Measurements from ENCODE around the gene NBAS. TPM values are rescaled to one million over a fixed set of nuclear protein-coding genes. Genes with fewer than 3 reads are reported as not detected.

NBAS gene
- total RNA-seq, 2 experiments from 2014 or later, result 24.3 to 25.5 TPM

DNA sequence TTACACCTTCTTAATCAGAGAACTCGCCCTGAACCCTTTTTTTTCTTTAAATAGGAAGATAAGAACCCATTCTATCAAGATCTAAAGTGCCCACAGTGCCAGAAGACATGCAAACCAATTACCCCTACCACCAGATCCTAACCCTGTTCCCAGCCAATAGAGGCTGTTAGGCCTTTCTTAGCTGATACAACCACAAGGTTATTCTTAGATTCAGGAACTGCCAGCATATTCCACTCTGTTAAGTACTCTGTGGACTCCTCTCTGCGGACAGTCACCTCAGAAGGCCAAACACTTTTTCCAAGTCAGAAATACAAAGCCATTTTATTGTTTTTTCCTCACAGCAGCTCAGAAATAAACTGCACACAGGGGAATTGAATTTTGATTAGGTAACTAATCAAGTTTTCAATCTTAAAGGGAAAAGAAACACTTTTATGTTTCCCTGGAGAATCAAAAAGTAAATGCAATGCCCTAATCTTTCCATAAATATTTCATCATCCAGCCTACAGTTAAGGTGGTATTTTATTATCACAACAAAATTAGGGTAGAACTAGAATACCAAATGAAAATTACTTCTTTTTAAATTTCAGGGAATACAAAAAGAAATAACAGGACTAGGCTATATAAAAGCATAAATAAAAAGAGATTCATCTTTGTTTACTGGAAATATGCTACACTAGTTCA lies 111.4 kb downstream of the NBAS start:
- DNase-seq (no peak), ATAC-seq (ENCODE audit: poor library complexity) (no peak)
- ChIA-PET POLR2A (no interaction called here), CTCF (no interaction called here)
- no peaks in the 10 kb centered on the region for H3K4me1 ChIP-seq (ENCODE audit: insufficient read depth, low read length)
- TF ChIP-seq, protein P1, sequence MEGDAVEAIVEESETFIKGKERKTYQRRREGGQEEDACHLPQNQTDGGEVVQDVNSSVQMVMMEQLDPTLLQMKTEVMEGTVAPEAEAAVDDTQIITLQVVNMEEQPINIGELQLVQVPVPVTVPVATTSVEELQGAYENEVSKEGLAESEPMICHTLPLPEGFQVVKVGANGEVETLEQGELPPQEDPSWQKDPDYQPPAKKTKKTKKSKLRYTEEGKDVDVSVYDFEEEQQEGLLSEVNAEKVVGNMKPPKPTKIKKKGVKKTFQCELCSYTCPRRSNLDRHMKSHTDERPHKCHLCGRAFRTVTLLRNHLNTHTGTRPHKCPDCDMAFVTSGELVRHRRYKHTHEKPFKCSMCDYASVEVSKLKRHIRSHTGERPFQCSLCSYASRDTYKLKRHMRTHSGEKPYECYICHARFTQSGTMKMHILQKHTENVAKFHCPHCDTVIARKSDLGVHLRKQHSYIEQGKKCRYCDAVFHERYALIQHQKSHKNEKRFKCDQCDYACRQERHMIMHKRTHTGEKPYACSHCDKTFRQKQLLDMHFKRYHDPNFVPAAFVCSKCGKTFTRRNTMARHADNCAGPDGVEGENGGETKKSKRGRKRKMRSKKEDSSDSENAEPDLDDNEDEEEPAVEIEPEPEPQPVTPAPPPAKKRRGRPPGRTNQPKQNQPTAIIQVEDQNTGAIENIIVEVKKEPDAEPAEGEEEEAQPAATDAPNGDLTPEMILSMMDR (IDR thresholded peaks at IDR 0.05), result no peak
- Mint-ChIP-seq H3K27me3 (no peaks in the 10 kb centered on the region), H3K27ac (no peak overlapping the region), H3K4me3 (no peak overlapping the region), H3K4me1 (ENCODE audit: low read depth) (no peaks in the 10 kb centered on the region), H3K9me3 (peaks cover 11% of the 10 kb centered on the region), H3K36me3 (ENCODE audit: low read depth) (peaks cover 61% of the 10 kb centered on the region)
- no peak overlapping the region for H3K27ac ChIP-seq (ENCODE audit: low read depth in 1 of 2, low read length in 2 of 2)
- H3K27me3 ChIP-seq (ENCODE audit: control insufficient read depth in 1 of 2, insufficient read depth in 2 of 2, low read length in 2 of 2), result no peaks in the 10 kb centered on the region
- peaks cover 22% of the 10 kb centered on the region for H3K36me3 ChIP-seq (ENCODE audit: insufficient read depth, low read length)
- no peak overlapping the region for H3K4me3 ChIP-seq (ENCODE audit: low read length)
- peaks cover 0 to 6% of the 10 kb centered on the region in 2 experiments for H3K9me3 ChIP-seq (ENCODE audit: control insufficient read depth in 1 of 2, insufficient read depth in 1 of 2, low read length in 2 of 2)
- intact Hi-C loops (cut with DNase I, micrococcal nuclease), result no loop called here

DNA sequence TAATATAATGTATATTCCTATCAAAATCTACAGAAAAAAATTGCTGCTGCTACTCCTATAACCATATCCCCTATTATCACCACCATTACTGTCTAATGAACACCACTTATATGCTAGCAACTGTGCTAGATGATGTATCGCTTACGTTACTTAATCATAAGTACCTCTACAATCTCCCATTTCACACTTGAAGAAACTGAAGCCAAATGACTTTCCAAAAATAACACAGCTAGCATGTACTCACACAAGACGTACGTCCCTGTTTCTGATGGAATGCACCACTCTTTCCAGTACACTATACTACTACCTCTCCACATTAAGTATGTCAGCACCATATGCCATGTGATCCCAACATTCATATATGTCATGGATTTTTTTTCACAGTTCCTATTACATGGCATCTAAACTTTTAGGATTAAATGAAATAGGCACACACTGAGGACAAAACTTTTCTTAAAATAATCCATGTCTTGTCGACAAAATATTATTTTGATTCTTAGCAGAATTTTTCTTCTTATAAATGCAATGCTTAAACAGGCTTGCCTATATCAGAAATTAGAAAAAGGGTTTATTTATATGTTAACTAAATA lies 112.8 kb downstream of the NBAS start:
- Mint-ChIP-seq H3K36me3 (ENCODE audit: low read depth) (peaks cover 55% of the 10 kb centered on the region), H3K9me3 (peaks cover 13% of the 10 kb centered on the region), H3K27ac (no peak overlapping the region), H3K4me1 (ENCODE audit: low read depth) (no peaks in the 10 kb centered on the region), H3K4me3 (no peak overlapping the region), H3K27me3 (no peaks in the 10 kb centered on the region)
- Histone ChIP-seq H3K4me1 (ENCODE audit: insufficient read depth, low read length) (no peaks in the 10 kb centered on the region), H3K27ac (ENCODE audit: low read depth in 1 of 2, low read length in 2 of 2) (no peak overlapping the region), H3K27me3 (ENCODE audit: control insufficient read depth in 1 of 2, insufficient read depth in 2 of 2, low read length in 2 of 2) (no peaks in the 10 kb centered on the region), H3K9me3 (ENCODE audit: control insufficient read depth in 1 of 2, insufficient read depth in 1 of 2, low read length in 2 of 2) (peaks cover 0 to 6% of the 10 kb centered on the region in 2 experiments), H3K4me3 (ENCODE audit: low read length) (no peak overlapping the region), H3K36me3 (ENCODE audit: insufficient read depth, low read length) (peaks cover 19% of the 10 kb centered on the region)
- CTCF ChIA-PET, result no interaction called here
- no peak for ATAC-seq (ENCODE audit: poor library complexity)
- no peak for DNase-seq
- TF ChIP-seq, protein P1 (IDR thresholded peaks at IDR 0.05), result no peak
- intact Hi-C loops (cut with DNase I, micrococcal nuclease), result no loop called here
- POLR2A ChIA-PET, result no interaction called here

DNA sequence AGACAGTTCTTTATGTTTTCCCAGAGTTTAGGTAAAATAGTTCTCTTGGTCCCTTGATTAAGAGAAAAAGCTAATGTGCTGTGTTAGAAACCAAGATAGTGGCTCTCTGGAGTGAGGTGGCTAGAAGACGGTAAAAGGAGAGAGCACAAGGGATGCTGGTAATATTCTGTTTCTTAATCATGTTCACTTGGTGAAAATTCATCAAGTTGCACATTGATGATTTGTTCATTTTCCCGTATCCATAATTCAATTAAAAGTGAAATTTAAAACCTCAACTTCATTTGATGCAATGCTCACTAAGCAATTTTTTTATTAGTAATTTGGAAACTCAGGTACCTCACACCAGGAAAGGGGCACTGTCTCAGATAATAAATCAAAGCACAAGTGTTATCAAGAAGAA lies 113.8 kb downstream of the NBAS start:
- TF ChIP-seq, protein P1 (IDR thresholded peaks at IDR 0.05), result no peak
- CTCF ChIA-PET, result no interaction called here

More for the DNA sequence above, 113.8 kb downstream of the NBAS start:
- Histone ChIP-seq H3K9me3 (ENCODE audit: control insufficient read depth in 1 of 2, insufficient read depth in 1 of 2, low read length in 2 of 2) (peaks cover 0 to 6% of the 10 kb centered on the region in 2 experiments), H3K36me3 (ENCODE audit: insufficient read depth, low read length) (peaks cover 13% of the 10 kb centered on the region), H3K27me3 (ENCODE audit: control insufficient read depth in 1 of 2, insufficient read depth in 2 of 2, low read length in 2 of 2) (no peaks in the 10 kb centered on the region), H3K27ac (ENCODE audit: low read depth in 1 of 2, low read length in 2 of 2) (no peak overlapping the region), H3K4me3 (ENCODE audit: low read length) (no peak overlapping the region), H3K4me1 (ENCODE audit: insufficient read depth, low read length) (no peaks in the 10 kb centered on the region)
- Mint-ChIP-seq H3K4me1 (ENCODE audit: low read depth) (no peaks in the 10 kb centered on the region), H3K27ac (no peak overlapping the region), H3K4me3 (no peak overlapping the region), H3K27me3 (no peaks in the 10 kb centered on the region), H3K36me3 (ENCODE audit: low read depth) (peaks cover 46% of the 10 kb centered on the region), H3K9me3 (peaks cover 13% of the 10 kb centered on the region)
- intact Hi-C loops (cut with DNase I, micrococcal nuclease), result no loop called here
- POLR2A ChIA-PET, result no interaction called here
- DNase-seq (no peak), ATAC-seq (ENCODE audit: poor library complexity) (no peak)

Data from CD4-positive, alpha-beta T cell (primary cell).